ENCODE results near the gene TTLL12. TPM values are rescaled to one million over a fixed set of nuclear protein-coding genes. Genes with fewer than 3 reads are reported as not detected.

Gene TTLL12
- total and polyA plus RNA-seq, 2 of the 8 experiments (the other 6 are each of a cell fraction or from before 2014, with no cell fraction given) = 101 to 124 TPM

GRCh38 chr22:43205261-43205691 lies 18.3 kb upstream of the TTLL12 start (continued):
- no peak for TF ChIP-seq CTBP2 (IDR thresholded peaks at IDR 0.05; ENCODE audit: borderline replicate concordance, insufficient read depth, insufficient read length, low read length)
- no peak for TF ChIP-seq BRCA1 (IDR thresholded peaks at IDR 0.05; ENCODE audit: low read depth, low read length)
- no peak for TF ChIP-seq MAFK (IDR thresholded peaks at IDR 0.05; ENCODE audit: low read depth, low read length)
- no peak for TF ChIP-seq TCF12 (IDR thresholded peaks at IDR 0.05; ENCODE audit: low read depth, low read length)
